WTC11 (cell line): ENCODE data around the gene ARHGAP29. TPM values are rescaled to one million over a fixed set of nuclear protein-coding genes. Genes with fewer than 3 reads are reported as not detected.

ENCODE experiments used
- ATAC-seq: fragments of 200-7000 bp; cut with Tn5 transposase; 2 replicates; pipeline ENCODE4 v1.10.0; 2021; ENCODE audit warnings: mild to moderate bottlenecking, moderate library complexity
- CTCF ChIA-PET: fragments of 300-600 bp; sonication (Branson Sonifier 250); formaldehyde crosslinking; loops from one replicate; lab custom pipeline; 2021; ENCODE audit warnings: antibody characterized with exemption; lab: Charles Lee
- POLR2A ChIA-PET: fragments of 350-600 bp; sonication (Branson Sonifier 250); formaldehyde crosslinking; loops from one replicate; lab custom pipeline; 2021; ENCODE audit warnings: antibody characterized with exemption; lab: Charles Lee
- DNase-seq: peaks from one replicate; pipeline ENCODE4 v3.0.0; 2021; ENCODE audit warnings: low spot score
- H3K27ac Mint-ChIP-seq: 2 replicates; pipeline ENCODE4 v1.8.0; 2021; ENCODE audit warnings: mixed read lengths
- H3K27me3 Mint-ChIP-seq: 2 replicates; pipeline ENCODE4 v1.8.0; 2021; ENCODE audit warnings: low read depth, mild to moderate bottlenecking, moderate library complexity, mixed read lengths
- H3K36me3 Mint-ChIP-seq: 2 replicates; pipeline ENCODE4 v1.8.0; 2021; ENCODE audit warnings: mixed read lengths
- H3K4me1 Mint-ChIP-seq: 2 replicates; pipeline ENCODE4 v1.8.0; 2022; ENCODE audit warnings: mixed read lengths
- H3K4me3 Mint-ChIP-seq: 2 replicates; pipeline ENCODE4 v1.8.0; 2021; ENCODE audit warnings: mild to moderate bottlenecking, moderate library complexity, mixed read lengths
- H3K9me3 Mint-ChIP-seq: 2 replicates; pipeline ENCODE4 v1.8.0; 2021; ENCODE audit warnings: mixed read lengths
- ATF1 ChIP-seq: sonication (generic); formaldehyde crosslinking; IDR thresholded peaks from 2 replicates; pipeline ENCODE4 v1.8.1; 2023; ENCODE audit warnings: mild to moderate bottlenecking, moderate library complexity, missing genetic modification reagents
- ATF2 ChIP-seq: sonication (generic); formaldehyde crosslinking; IDR thresholded peaks from 2 replicates; pipeline ENCODE4 v1.8.1; 2022; ENCODE audit warnings: low read depth, missing genetic modification reagents, borderline replicate concordance
- E2F4 ChIP-seq: sonication (generic); formaldehyde crosslinking; IDR thresholded peaks from 2 replicates; pipeline ENCODE4 v1.8.1; 2022; ENCODE audit warnings: low read depth, mild to moderate bottlenecking, moderate library complexity, missing genetic modification reagents, borderline replicate concordance
- ELF4 ChIP-seq: sonication (generic); formaldehyde crosslinking; IDR thresholded peaks from 2 replicates; pipeline ENCODE4 v1.8.1; 2022; ENCODE audit warnings: low read depth, mild to moderate bottlenecking, moderate library complexity, missing genetic modification reagents
- ESRRA ChIP-seq: sonication (generic); formaldehyde crosslinking; IDR thresholded peaks from 2 replicates; pipeline ENCODE4 v1.8.1; 2022; ENCODE audit warnings: mild to moderate bottlenecking, missing genetic modification reagents, borderline replicate concordance
- FOXK1 ChIP-seq: sonication (generic); formaldehyde crosslinking; IDR thresholded peaks from 2 replicates; pipeline ENCODE4 v1.8.0; 2022; ENCODE audit warnings: mild to moderate bottlenecking, moderate library complexity, missing genetic modification reagents
- GRHL2 ChIP-seq: fragments of 250-450 bp; sonication (Bioruptor Pico); IDR thresholded peaks from 2 replicates; pipeline ENCODE4 v1.8.0; 2022; ENCODE audit warnings: mild to moderate bottlenecking, moderate library complexity; ENCODE audit not compliant: insufficient replicate concordance, severe bottlenecking
- HMGA2 ChIP-seq: fragments of 250-450 bp; sonication (Bioruptor Pico); IDR thresholded peaks from 2 replicates; pipeline ENCODE4 v1.4.0; 2021; ENCODE audit warnings: mild to moderate bottlenecking, moderate library complexity
- HMGXB4 ChIP-seq: sonication (generic); formaldehyde crosslinking; IDR thresholded peaks from 2 replicates; pipeline ENCODE4 v1.8.1; 2023; ENCODE audit warnings: mild to moderate bottlenecking, moderate library complexity, missing genetic modification reagents
- JAZF1 ChIP-seq: fragments of 250-450 bp; sonication (Bioruptor Pico); IDR thresholded peaks from 2 replicates; pipeline ENCODE4 v1.9.0; 2021; ENCODE audit warnings: moderate library complexity, mild to moderate bottlenecking, inconsistent platforms
- JUN ChIP-seq: sonication (generic); formaldehyde crosslinking; IDR thresholded peaks from 2 replicates; pipeline ENCODE4 v1.8.0; 2023; ENCODE audit warnings: mild to moderate bottlenecking, missing genetic modification reagents
- NR1H2 ChIP-seq: sonication (generic); formaldehyde crosslinking; IDR thresholded peaks from 2 replicates; pipeline ENCODE4 v1.9.0; 2021; ENCODE audit warnings: mild to moderate bottlenecking, moderate library complexity, missing genetic modification reagents
- NR2C2 ChIP-seq: sonication (generic); formaldehyde crosslinking; IDR thresholded peaks from 2 replicates; pipeline ENCODE4 v1.8.0; 2022; ENCODE audit warnings: mild to moderate bottlenecking, missing genetic modification reagents
- SOX15 ChIP-seq: fragments of 250-450 bp; sonication (Bioruptor Pico); IDR thresholded peaks from 2 replicates; pipeline ENCODE4 v1.9.0; 2021; ENCODE audit warnings: mild to moderate bottlenecking
- TEAD1 ChIP-seq: sonication (generic); formaldehyde crosslinking; IDR thresholded peaks from 2 replicates; pipeline ENCODE4 v1.8.0; 2022; ENCODE audit warnings: mild to moderate bottlenecking, missing genetic modification reagents
- TEAD4 ChIP-seq: sonication (generic); formaldehyde crosslinking; IDR thresholded peaks from 2 replicates; pipeline ENCODE4 v1.8.0; 2022; ENCODE audit warnings: mild to moderate bottlenecking, missing genetic modification reagents
- ZNF232 ChIP-seq: sonication (generic); formaldehyde crosslinking; IDR thresholded peaks from 2 replicates; pipeline ENCODE4 v1.8.0; 2022; ENCODE audit warnings: mild to moderate bottlenecking, missing genetic modification reagents
- ZNF263 ChIP-seq: sonication (generic); formaldehyde crosslinking; IDR thresholded peaks from 2 replicates; pipeline ENCODE4 v1.8.1; 2022; ENCODE audit warnings: low read depth, mild to moderate bottlenecking, moderate library complexity, missing genetic modification reagents
- ZNF281 ChIP-seq: sonication (generic); formaldehyde crosslinking; IDR thresholded peaks from 2 replicates; pipeline ENCODE4 v1.8.0; 2023; ENCODE audit warnings: mild to moderate bottlenecking, missing genetic modification reagents
- ZNF317 ChIP-seq: sonication (generic); formaldehyde crosslinking; IDR thresholded peaks from 2 replicates; pipeline ENCODE4 v1.8.1; 2023; ENCODE audit warnings: low read depth, mild to moderate bottlenecking, moderate library complexity, missing genetic modification reagents, borderline replicate concordance
- ZNF512 ChIP-seq: sonication (generic); formaldehyde crosslinking; IDR thresholded peaks from 2 replicates; pipeline ENCODE4 v1.8.1; 2022; ENCODE audit warnings: missing genetic modification reagents, borderline replicate concordance
- total RNA-seq: library from RNA; stranded (reverse); gene quantifications from 3 replicates; pipeline ENCODE4 v1.2.3, GENCODE V29; 2021
- TF ChIP-seq, protein P1 (sequence below): sonication (generic); formaldehyde crosslinking; IDR thresholded peaks from 2 replicates; pipeline ENCODE4 v1.8.0; 2022; ENCODE audit warnings: mild to moderate bottlenecking, missing genetic modification reagents
- TF ChIP-seq, protein P2 (sequence below): sonication (generic); formaldehyde crosslinking; IDR thresholded peaks from 2 replicates; pipeline ENCODE4 v1.8.1; 2023; ENCODE audit warnings: mild to moderate bottlenecking, missing genetic modification reagents

Gene ARHGAP29
- total RNA-seq, 1 experiment from 2014 or later: 6.6 TPM

GRCh38 chr1:94178901-94179300, 58.5 kb downstream of the ARHGAP29 start:
- ATAC-seq (no peak), DNase-seq (no peak)
- TF ChIP-seq ZNF317 (CRISPR knock-in tag) (no peak), ATF2 (CRISPR knock-in tag) (no peak), ESRRA (CRISPR knock-in tag) (no peak), ZNF281 (no peak), HMGXB4 (no peak), ZNF263 (CRISPR knock-in tag) (no peak), ZNF232 (CRISPR knock-in tag) (no peak), SOX15 (CRISPR knock-in tag) (no peak), GRHL2 (CRISPR knock-in tag) (no peak), HMGA2 (CRISPR knock-in tag) (no peak)
- ChIA-PET CTCF (no interaction called here), POLR2A (no interaction called here)
- Mint-ChIP-seq H3K9me3 (no peaks in the 10 kb centered on the region), H3K4me3 (no peak overlapping the region), H3K4me1 (no peaks in the 10 kb centered on the region), H3K36me3 (peaks cover 10% of the 10 kb centered on the region), H3K27ac (no peak overlapping the region), H3K27me3 (no peaks in the 10 kb centered on the region)

- no peak for DNase-seq
- TF ChIP-seq GRHL2 (CRISPR knock-in tag) (no peak), ATF1 (no peak), NR1H2 (no peak), FOXK1 (no peak), NR2C2 (no peak), ZNF512 (no peak), TEAD1 (CRISPR knock-in tag) (no peak), JUN (no peak), TEAD4 (CRISPR knock-in tag) (no peak), E2F4 (CRISPR knock-in tag) (no peak), JAZF1 (no peak), ELF4 (CRISPR knock-in tag) (no peak)
- TF ChIP-seq, protein P1, sequence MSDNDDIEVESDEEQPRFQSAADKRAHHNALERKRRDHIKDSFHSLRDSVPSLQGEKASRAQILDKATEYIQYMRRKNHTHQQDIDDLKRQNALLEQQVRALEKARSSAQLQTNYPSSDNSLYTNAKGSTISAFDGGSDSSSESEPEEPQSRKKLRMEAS (CRISPR knock-in tag): no peak
- TF ChIP-seq, protein P2, sequence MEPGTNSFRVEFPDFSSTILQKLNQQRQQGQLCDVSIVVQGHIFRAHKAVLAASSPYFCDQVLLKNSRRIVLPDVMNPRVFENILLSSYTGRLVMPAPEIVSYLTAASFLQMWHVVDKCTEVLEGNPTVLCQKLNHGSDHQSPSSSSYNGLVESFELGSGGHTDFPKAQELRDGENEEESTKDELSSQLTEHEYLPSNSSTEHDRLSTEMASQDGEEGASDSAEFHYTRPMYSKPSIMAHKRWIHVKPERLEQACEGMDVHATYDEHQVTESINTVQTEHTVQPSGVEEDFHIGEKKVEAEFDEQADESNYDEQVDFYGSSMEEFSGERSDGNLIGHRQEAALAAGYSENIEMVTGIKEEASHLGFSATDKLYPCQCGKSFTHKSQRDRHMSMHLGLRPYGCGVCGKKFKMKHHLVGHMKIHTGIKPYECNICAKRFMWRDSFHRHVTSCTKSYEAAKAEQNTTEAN (CRISPR knock-in tag): no peak
- TF ChIP-seq, all 79 proteins: peak for 0
- H3K36me3 Mint-ChIP-seq: no peaks in the 10 kb centered on the region
- H3K27me3 Mint-ChIP-seq: no peaks in the 10 kb centered on the region
- no peak for ATAC-seq
- H3K4me1 Mint-ChIP-seq: peaks cover 2% of the 10 kb centered on the region; the same call in 1 of the 2 replicates
- no peak overlapping the region for H3K27ac Mint-ChIP-seq
- ChIA-PET POLR2A (no interaction called here), CTCF (no interaction called here)
- no peak overlapping the region for H3K4me3 Mint-ChIP-seq
- peaks cover 16% of the 10 kb centered on the region for H3K9me3 Mint-ChIP-seq
These were observed 68.3 kb downstream of the ARHGAP29 start for GRCh38 chr1:94169126-94169525.
